Fibroblast of skin of abdomen (primary cell): ENCODE data around the gene TSC22D2.

ENCODE experiments used
- DNase-seq: peaks from one replicate; pipeline ENCODE4 v3.0.0-alpha.2; 2013

Gene TSC22D2

DNA sequence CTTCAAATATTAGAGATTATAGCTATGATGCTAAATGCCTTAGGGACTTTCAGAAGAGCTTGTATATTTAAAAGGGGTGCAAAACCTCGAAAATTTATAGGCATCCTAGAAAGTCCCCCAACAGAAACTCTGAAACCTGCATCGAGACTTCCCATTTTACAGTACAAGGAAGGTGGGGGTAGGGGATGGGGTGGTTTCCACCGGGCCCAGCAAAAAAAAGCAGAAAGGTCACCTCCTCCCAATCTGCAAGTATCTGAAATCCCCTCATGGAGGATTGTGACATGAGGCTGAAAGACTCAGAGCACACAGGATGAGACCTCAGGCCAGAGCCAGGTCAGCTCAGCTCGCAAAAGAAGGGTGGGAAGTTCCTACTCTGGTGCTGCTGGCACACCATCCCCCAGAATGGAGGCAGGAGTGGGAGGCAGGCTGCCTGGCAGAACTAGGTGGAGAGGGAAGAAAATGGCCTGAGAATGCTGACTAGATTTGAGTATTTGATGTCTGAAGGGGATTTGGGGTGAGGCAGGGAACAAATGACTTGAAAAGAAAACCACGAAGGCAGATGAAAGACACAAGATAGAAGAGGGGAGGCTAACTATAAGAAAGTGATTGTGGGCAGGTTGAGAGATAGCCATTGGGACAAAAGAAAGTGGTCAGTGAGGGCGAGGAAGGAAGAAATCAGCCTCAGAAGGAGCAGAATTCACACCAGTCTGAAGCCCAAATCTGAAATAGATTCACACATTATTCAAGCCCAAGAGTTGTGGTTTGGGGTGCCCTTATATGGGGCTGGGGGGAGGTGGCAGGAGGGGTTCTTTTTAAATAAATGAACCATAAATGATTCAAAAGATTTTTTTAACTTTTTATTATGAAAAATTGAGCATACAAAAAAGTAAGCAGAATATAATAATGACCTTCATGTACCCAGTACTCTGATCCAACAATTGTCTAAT, 22.5 kb upstream of the TSC22D2 start:
- DNase-seq: no peak

DNA sequence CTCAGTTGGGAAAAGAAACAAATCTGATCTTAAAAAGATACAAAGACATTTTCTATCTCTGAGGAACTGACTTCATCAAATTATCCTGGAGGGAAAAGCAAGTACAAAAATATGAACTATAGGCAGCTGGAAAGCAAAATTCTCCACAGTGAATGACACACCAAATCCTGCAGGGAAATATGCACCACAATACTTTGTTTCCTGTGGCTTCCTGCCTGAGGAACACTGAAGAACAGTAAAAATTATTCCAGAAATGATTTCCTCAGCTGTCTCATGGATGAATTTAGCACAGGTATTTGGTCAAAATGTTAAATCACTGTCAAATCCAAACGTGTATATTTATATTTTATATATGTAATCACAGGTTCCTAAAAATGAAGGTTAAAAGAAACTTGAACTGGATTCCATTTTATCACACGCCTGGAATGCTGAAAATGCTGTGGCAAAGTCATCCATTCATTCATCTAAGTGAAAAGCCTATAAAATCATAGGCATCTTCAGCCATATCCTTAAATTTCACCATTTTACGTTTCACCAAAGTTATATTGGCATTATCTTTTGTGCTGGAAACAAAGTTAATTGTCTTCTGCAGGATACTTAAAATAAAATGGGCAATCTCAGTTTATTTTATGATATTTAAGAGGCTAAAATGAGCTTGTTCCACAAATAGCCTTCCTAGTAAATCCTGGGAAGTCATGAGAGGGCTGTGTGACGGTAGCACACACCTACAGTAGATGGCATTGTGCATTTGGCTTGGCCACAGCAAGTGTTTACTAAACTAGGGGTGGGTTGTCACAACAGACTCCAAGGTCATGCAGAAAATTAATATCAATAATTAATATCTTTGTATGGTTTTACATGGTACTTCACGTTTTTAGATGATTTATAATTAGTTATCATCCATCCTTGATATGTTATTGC, 19.3 kb upstream of the TSC22D2 start:
- DNase-seq: peak; percentile 39

DNA sequence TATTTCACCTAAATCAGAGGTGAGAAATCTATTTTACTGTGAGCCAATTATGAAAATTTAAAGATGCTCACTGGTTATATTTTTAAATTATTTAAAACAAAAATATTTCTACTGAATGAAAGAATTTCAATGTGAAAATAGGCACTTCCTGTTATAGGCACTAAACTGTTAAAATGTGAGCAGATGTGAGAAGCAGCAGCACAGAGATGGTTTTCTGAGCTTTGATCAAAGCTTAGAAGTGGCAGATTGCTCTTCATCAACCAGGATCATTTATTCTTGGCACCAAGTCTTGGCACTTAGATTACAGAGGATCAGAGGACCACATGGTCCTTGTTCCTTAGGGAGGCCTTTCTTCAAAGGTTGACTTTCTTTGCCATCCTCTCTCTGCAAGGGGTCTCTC, 18.0 kb upstream of the TSC22D2 start:
- DNase-seq: no peak

DNA sequence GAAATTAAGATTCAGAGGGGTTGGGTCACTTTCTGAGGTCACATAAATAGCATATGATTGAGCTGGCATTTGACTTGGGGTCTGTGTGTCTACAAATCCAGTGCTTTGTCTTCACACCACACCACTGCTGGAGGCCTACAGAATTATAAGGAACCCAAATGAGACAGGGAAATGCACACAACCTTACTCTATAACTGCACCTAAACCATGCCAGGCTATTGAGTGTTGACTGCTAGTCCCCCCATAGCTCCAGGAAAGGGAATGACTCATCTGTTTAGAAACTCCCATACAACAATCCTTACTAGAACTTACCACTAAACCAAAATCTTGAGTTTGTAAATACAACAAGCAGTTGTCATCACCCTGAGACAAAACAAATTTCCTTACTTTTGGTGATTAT, 16.9 kb upstream of the TSC22D2 start:
- no peak for DNase-seq

DNA sequence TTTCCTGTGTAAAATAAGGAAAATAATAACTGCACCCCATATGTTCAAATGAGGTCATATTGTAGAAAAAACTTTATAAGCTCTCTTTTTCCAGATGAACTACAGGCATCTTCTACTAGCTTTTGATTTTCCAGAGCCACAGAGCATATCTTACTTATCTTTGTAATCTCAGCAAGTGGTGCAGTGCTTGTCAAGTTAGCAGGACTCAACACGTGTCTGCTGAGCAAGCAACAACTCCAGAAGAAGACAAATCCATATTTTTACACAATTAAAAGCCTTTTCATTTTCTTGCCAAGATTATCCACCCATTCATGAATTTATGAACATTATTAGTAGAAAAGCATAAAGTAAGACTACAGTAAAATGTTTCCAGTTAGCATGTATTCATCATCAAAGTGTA, 14.4 kb upstream of the TSC22D2 start:
- no peak for DNase-seq

DNA sequence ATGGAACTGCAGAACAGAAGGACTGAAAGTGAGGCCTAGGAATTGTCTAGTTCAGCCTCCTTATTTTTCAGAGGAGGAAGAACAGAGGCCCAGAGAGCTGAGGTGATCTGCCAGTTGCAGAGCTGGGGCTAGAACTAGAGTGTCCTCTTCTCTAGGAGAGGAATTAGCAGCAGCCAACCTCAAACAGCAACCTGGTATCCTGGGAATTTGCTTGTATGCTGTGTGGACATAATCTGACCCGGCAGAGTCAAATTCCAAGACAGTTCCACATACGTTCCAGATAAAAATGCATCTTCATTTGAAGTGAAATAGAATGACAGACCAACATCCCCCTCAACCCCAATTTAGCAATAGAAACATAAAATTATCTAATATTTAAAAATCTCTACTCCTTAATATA, 13.5 kb upstream of the TSC22D2 start:
- DNase-seq: peak; percentile 55

DNA sequence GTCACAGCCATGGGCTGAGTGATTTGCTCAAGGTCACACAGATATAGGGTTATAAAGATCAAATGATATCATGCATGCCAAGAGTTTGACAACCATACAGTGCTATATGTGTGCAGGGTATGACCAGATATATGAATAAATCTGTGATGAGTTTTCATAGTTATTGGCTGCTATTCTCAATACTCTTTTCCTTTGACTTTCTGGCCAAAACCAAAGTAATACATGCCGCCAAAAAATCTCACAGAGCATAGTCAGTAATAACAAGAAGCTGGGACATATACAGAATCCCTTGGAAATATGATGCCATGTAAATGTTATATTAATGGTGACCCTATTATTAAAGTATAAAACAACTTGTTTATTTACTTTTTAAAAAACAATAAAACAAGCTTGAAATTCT, 11.6 kb upstream of the TSC22D2 start:
- DNase-seq: no peak

DNA sequence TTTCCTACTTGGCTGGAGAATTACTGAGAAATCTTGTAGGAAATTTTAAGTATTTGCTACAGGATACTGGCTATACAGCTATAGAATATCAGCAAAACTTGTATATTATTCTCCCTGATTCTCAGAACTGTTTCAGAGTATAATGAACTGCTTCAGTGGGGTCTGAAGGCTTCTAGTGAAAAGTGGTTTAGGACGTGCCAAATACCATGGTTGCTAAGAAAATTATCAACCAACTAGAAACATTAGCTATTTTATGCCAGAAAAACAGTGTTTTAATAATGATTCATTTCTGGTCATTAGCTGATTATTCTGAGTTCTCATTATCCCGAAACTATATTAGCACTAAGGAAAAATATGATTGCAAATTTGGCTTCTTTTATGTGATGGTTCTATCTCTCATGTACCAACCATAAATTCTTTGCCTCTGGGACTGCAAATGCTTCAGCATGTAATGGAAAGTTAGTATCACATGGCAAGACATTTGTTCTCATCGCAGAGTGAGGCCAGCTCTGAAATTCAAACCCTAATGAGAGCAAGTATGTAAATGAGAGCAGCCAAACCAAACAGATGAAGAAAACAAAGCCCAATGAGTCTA, 11.0 kb upstream of the TSC22D2 start:
- no peak for DNase-seq

DNA sequence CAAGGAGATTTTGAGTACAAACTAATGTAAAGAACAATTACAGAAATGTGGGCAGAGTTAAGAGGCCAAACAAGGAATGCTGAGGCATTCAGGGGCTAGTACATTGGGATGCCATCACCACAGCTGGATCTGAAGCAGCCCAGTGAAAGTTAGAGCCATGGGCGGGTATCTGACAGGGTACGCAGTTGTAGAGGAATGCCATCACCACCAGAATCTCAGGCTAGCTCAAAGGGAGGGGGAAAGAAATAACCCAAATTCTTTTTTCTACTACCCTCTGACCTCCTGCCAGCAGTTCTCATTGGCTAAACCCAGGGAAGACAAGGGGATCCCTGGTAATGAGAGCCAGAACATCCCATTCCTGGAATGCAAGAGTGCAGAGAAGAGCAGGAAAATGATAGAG, 9.0 kb upstream of the TSC22D2 start:
- no peak for DNase-seq

DNA sequence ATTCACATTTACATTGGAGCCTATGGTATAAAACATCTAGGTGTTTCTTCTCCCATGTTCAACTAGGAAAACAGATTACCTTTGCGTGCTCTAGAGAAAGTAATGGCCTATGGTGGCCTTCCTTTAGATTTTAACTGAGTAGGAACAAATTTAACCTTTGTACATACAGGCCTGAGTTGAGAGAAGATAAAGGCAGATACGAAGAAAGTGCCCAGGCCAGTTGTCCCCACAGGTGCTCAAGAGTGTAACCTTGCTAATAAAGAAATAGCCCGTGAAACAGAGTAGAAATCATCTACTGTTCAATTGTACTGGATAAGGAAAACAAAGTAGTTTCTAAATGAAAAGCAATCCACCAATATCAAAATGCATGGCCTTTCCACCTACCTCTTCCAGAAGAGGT, 6.8 kb upstream of the TSC22D2 start:
- DNase-seq: no peak

DNA sequence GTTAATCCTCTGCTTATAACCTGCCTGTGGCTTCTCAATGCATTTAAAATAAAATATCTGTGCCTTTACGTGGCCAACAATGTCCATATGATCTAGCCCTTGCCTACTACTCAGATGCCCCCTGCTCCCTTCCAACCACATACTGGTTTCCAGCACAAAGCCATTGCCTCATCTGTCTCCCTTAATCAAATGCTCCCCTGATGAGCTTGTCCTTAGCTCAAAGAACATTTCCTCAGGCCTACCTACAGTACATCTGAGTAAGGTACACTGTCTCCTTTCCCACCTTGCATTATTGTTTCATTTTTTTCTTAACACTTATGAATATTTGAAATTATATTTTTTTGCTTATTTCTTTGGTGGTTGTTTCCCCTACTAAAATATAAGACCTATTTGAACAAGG, 5.9 kb upstream of the TSC22D2 start:
- DNase-seq: no peak

DNA sequence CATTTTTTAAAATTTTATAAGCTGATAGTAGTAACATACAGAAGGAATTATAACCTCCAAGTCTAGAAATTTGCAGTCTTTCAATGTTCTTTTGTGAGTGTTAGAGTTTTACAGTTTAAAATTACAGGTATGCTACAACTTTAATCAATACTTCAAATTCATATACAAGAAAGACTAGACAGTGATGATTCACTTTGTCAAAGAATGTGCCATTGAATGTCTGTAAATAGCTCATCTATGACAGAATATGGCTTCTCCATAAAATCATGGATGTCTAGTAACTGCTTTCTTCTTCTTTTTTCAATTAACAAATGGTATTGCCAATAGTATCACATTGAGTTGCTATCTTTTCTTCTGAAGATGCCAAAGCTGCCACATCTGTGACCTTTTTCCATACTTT, 4.1 kb upstream of the TSC22D2 start:
- DNase-seq: no peak

DNA sequence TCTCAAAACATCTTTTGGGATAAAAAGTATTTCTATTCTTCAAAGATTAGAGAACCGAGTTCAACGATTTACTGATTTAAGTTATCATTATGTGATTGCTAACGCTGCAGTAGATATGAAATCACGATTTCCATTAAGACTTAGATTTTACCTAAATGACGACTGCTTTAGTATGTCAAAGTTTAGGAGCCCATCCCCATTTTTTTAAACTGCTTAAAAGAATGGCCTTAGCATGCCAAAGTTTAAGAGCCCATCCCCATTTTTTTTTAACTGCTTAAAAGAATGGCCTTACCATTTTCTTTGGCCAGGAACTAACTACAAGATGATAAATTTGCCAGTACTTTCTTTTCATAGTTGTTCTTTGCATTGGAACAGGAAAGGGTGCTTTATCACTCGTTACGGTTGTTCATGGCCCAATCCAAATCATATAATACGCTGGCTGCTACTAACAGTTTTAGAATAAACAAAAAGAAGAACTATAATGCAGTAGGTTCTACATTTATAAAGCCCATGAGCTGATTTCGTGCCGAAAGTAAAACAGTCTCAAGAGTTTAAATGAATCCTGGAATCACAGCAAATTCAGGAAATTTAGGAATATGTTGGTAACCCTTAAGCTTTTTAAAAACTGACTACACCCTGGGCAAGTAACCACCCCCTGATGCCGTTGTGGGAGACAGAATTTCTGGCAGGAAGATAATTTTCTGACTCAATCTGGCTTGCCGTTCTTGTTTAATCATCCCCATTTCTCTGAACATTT, 869 bp upstream of the TSC22D2 start:
- DNase-seq: no peak

DNA sequence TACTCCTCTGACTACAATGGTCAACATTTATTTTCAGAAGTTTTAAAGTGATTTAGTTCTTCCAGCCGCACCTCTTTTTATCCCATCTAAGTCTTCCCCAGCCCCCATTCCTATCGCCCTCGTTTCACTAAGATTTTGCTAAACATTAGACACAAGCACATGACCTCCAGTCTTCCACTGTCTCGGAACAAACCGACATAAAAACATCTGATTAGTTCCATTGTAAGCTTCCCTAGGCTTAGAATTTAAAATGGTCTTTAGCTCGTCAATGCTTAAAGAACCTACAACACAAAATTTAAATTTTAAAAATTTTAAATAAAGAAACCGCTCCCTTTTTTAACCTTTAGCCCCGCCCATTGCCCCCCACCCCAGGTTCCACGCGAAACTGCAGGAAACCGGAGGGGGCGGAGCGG, 284 bp upstream of the TSC22D2 start:
- DNase-seq: peak; percentile 72

DNA sequence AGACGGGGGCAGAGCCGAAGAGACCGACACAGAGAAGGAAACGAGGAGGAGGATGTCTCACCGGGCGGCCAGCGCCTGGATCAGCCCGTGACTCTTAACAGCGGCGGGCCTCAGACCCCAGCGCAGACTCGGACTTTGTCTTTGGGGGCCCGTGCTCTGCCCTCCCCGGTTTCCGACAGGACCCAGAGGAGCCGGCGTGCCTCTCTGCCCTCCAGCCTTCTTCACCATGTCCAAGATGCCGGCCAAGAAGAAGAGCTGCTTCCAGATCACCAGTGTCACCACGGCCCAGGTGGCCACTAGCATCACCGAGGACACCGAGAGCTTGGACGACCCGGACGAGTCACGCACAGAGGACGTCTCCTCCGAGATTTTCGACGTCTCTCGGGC, 1.0 kb downstream of the TSC22D2 start:
- DNase-seq: no peak

DNA sequence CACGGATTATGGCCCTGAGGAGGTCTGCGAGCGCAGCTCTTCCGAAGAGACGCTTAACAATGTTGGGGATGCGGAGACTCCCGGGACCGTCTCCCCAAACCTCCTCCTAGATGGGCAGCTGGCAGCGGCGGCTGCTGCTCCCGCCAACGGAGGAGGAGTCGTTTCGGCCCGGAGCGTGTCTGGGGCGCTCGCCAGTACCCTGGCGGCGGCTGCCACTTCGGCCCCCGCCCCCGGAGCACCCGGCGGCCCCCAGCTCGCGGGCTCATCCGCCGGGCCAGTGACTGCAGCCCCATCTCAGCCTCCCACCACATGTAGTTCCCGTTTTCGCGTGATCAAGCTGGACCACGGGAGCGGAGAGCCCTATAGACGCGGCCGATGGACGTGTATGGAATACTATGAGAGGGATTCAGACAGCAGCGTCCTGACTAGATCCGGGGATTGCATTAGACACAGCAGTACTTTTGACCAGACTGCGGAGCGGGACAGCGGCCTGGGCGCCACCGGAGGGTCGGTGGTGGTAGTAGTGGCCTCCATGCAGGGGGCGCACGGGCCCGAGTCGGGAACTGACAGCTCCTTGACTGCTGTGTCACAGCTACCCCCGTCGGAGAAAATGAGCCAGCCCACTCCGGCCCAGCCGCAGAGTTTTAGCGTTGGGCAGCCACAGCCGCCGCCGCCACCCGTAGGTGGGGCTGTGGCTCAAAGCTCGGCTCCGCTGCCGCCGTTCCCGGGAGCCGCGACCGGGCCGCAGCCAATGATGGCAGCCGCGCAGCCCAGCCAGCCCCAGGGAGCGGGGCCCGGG, 1.6 kb downstream of the TSC22D2 start:
- DNase-seq: peak; percentile 68

DNA sequence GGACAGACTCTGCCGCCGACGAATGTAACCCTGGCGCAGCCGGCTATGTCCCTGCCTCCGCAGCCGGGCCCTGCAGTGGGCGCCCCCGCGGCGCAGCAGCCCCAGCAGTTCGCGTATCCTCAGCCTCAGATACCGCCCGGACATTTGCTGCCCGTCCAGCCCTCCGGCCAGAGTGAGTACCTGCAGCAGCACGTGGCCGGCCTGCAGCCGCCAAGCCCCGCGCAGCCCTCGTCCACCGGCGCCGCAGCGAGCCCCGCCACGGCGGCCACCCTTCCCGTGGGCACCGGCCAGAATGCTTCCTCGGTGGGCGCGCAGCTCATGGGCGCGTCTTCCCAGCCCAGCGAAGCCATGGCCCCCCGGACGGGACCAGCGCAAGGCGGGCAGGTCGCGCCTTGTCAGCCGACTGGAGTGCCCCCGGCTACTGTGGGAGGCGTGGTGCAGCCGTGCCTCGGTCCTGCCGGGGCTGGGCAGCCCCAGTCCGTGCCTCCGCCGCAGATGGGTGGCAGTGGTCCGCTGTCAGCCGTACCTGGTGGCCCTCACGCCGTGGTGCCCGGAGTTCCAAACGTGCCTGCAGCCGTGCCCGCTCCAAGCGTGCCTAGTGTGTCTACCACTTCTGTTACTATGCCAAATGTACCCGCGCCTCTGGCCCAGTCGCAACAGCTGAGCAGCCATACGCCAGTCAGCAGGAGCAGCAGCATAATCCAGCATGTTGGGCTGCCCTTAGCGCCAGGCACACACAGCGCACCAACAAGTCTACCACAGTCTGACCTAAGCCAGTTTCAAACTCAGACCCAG, 2.4 kb downstream of the TSC22D2 start:
- DNase-seq: no peak

DNA sequence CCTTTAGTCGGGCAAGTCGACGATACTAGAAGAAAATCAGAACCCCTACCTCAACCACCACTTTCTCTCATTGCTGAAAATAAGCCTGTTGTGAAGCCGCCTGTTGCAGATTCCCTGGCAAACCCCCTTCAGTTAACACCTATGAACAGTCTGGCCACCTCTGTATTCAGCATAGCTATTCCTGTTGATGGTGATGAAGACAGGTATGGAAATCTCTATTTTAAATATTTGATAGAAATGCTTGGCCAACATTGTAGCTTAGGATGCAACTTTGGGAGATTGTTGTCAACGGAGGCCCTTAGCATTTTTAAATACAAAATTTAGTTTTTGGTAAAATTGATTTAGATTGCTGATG, 3.0 kb downstream of the TSC22D2 start:
- DNase-seq: no peak

DNA sequence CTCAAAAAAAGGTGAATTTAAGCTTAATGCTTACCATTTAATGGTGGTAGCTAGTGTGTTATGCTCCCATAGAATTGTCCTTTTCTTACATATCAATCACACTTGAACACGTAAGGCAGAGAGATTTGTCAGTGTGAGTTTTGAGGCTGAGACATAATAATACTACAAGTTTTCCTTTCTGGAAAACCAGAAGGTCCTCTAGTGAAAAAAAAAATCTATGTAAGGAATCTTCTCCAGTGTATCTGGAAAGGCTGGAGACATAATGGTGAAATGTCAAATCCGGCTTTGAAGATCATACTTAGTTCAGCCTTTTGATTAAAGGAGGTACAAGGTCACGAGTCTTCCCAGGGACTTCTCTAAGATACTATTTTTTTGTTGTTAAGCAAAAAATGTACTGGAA, 3.4 kb downstream of the TSC22D2 start:
- DNase-seq: no peak

DNA sequence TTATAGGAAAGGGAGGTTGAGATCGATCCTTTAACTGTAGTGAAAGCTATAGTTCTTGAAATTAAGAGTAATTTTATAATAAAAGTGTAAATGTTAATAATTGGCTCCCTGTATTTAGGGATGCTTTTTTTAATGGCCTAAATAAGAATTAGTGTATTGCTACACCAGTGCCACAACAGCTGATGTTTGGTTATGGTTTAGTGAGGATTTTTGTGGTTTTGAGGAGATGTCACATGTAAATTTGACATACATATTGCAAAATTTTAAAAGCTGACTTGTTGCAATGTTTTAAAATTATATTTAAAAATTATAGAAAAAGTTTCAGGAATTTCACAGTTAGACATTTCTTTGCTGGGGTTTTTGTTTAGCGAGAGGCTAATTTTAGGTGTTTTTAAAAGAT, 3.9 kb downstream of the TSC22D2 start:
- no peak for DNase-seq
